GM19238 (cell line): Measurements from ENCODE around the gene EDEM2.
"Not testable (repeated sequence)": the region's sequence is repeated elsewhere in the genome, so short reads cannot be mapped to it uniquely, and the experiment has no call there.

ENCODE experiments used
- DNase-seq: peaks from one replicate; pipeline ENCODE4 v3.0.0; 2011; ENCODE audit warnings: low spot score; ENCODE audit not compliant: insufficient read length

EDEM2 gene, protein sequence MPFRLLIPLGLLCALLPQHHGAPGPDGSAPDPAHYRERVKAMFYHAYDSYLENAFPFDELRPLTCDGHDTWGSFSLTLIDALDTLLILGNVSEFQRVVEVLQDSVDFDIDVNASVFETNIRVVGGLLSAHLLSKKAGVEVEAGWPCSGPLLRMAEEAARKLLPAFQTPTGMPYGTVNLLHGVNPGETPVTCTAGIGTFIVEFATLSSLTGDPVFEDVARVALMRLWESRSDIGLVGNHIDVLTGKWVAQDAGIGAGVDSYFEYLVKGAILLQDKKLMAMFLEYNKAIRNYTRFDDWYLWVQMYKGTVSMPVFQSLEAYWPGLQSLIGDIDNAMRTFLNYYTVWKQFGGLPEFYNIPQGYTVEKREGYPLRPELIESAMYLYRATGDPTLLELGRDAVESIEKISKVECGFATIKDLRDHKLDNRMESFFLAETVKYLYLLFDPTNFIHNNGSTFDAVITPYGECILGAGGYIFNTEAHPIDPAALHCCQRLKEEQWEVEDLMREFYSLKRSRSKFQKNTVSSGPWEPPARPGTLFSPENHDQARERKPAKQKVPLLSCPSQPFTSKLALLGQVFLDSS

DNA sequence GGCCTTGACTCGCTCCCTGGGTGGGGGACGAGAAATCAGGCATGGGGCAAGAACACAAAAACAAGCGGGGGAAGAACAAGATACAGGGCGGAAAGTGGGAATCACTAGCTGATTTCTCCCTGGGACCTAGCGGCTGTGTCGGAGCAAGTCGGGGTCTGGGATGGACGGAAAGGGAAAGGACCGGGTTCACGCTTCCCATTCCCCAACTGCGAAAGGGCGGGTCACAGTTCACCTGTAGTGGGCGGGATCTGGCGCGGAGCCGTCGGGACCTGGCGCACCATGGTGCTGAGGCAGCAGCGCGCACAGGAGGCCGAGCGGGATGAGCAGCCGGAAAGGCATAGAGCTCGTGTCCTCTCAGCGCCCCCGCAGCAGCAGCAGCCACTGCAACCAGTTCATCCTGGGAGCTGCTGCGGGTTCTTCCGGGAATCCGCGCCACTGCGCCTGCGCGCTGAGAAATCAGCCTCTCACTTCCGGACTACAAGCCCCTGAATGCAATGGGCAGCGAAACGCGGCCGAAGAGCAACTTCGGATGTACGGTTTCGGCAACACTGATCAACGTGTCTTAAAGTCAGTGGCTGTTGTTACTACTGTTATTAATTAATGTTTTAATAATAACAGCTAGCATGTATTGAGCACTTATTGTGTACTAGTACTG is at the start of gene EDEM2:
EDEM2 (minus strand) TSS at position 417 of the 655 bp plus-strand sequence; CDS start at position 339, 78 bp downstream.
- DNase-seq = peak; percentile 91

GRCh38 chr20:35196313-35196712 is 49.2 kb upstream of the EDEM2 start:
- no peak for DNase-seq

DNA sequence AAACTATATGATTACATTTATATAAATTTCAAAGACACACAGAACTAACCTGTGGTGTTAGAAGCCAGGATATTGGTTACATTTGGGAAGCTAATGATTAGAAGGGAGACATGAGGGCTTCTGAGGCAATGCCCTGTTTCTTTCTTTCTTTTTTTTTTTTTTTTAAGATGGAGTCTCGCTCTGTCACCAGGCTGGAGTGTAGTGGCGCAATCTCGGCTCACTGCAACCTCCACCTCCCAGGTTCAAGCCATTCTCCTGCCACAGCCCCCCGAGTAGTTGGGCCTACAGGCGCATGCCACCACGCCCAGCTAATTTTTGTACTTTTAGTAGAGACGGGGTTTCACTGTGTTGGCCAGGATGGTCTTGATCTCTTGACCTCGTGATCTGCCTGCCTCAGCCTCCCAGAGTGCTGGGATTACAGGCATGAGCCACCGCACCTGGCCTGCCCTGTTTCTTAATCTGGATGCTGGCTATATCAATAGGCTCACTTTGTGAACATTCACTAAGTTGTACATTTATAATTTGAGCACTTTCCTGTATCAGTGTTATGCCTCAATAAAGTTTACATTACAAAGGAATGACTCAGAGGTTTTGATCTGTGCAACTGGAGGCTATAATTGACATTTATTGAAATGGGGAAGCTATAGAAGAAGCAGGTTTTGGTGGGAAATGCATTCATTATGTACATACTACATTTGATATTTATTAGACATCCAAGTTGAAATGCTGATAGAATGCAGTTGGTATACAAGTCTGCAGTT is 46.1 kb upstream of the EDEM2 start:
- DNase-seq = not testable (repeated sequence)

DNA sequence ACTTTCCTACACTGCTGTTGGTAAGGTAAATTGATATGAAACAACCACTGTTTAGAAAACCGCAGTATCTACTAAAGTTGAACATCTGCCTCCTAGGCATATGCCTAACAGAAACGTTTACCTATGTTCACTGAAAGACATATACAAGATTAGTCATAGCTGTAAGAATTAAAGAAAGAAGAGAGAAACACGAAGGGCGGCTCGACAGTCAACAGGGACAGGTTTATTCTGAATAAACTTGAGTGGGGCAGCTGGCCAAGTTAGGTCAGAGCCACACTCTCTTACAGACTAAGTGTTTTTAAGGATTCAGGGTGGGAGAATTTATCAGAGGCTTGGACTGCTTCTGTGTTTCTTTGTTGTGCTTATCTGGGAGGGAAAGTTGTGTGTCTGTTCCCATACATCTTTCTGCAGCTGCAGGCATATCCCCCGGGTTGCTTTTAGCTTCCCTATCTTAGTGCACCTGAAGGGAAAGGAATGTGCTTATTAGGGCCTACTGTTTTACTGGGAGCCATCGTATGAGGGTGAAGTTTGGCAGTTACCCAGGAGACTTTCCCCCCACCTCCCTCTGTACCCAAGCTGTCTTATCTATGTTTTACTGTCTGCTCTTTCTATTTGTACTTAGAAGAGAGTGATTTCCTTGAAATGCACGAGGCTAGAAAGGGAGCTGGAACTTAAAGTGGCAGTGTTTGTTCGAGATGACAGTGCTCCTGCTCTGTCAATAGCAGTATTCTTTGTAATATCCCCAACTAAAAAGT is 45.2 kb upstream of the EDEM2 start:
- DNase-seq = no peak

GRCh38 chr20:35191419-35192117 is 44.4 kb upstream of the EDEM2 start:
- DNase-seq = no peak

DNA sequence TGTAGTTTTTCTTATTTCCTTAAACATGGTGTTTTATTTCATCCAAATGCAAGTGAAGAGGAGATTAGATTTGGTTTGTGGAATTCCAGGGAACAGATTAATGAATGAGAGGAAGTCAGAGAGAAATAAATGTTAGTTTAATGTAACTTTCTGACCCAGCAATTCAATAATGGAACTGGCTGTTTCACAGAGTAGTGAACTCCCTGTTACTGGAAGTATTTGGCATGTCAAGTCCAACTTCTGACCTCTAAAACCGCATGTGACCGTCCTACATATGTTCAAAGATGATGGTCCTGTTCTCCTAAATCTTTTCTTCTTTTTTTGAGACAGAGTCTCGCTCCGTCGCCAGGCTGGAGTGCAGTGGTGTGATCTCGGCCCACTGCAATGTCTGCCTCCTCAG is 43.4 kb upstream of the EDEM2 start:
- DNase-seq = no peak

GRCh38 chr20:35189223-35189622 is 42.1 kb upstream of the EDEM2 start:
- not testable (repeated sequence) for DNase-seq

DNA sequence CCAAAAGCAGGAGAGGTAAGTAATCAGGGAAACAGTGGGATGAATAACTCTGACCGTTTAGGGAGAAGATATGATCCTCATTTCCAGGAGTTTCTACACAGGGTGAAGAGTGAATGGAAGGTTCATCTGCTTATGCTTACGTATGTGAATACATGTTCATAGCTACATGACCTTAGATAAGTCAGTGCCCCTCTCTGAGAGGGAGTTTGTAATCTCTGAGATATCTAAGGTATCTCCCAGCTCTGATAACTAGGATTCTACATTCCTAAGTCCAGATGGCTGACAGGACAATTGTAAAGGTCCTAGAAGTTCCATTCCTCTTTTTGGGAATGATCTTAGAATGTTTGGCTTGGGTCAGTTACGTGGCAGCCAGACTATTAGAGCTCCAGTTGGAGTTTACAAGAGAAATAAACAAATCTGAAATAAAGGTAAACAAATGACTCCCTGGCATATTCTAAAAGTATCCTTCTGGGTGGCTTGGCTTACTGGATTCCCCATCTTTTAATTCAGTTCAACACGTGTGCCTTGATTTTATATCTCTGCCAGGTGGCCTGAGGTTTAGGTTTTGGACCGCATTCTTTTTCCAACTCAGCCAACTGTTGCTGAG is 40.6 kb upstream of the EDEM2 start:
- no peak for DNase-seq

- DNase-seq = not testable (repeated sequence)
Observed at GRCh38 chr20:35186691-35187289, 39.7 kb upstream of the EDEM2 start.

GRCh38 chr20:35181731-35182130 is 34.6 kb upstream of the EDEM2 start:
- DNase-seq = no peak

DNA sequence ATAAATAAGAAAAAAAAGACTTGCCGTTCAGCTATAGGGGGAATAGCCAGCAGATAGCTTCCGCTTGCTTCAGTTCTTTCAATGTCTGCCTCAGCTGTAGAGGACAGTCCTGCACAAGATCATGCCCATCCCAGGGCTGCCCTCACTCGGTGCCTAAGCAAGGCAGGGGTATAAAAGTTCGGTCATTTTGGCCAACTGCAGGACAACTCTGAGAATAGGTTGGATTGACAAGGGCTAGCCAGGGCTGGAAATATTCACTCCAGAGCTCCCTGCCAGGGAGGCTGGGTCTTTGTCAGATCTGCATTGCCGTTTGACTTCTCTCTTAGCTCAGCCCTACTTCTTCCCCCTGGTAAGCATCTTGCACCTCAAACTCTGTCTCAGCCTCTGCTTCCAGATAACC is 33.1 kb upstream of the EDEM2 start:
- DNase-seq = no peak

DNA sequence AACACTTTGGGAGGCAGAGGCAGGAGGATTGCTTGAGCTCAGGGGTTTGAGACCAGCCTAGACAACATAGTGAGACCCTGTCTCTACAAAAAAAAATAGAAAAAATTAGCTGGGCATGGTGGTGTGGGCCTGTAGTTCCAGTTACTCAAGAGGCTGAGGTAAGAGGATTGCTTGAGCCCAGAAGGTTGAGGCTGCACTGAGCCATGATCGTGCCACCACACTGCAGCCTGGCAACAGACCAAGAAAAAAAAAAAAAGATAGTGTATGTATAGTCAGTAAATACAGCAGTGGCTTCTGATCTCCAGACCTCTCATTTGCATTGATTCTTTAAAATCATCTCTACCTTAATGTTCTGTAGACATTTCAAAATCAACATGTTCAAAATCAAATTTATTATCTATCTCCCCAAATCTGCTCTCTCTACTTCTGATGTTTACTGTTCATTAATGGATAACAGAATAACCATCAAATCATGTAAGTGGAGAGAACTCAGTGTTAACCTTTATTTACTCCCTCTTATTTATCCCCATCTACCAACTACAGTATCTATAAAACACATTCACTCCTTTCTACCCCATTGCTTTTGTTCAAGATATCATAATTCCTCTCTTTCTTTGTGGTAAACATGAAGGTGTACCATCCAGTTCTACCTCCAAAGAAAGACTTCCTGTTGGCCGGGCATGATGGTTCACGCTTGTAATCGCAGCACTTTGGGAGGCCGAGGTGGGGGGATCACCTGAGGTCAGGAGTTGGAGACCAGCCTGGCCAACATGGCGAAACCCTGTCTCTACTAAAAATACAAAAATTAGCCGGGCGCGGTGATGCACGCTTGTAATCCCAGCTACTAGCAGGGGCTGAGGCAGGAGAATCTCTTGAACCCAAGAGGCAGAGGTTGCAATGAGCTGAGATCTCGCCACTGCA is 32.4 kb upstream of the EDEM2 start:
- no peak for DNase-seq

DNA sequence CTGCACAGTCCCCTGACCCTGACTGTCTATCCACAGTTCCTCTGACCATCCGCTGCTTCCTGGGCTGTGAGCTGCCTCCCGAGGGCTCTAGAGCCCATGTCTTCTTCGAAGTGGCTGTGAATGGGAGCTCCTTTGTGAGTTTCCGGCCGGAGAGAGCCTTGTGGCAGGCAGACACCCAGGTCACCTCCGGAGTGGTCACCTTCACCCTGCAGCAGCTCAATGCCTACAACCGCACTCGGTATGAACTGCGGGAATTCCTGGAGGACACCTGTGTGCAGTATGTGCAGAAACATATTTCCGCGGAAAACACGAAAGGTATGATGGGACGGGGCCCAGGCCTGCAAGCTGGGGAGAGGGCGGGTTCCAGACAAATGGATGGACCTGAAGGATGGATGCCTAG is 29.0 kb upstream of the EDEM2 start:
- DNase-seq = no peak

DNA sequence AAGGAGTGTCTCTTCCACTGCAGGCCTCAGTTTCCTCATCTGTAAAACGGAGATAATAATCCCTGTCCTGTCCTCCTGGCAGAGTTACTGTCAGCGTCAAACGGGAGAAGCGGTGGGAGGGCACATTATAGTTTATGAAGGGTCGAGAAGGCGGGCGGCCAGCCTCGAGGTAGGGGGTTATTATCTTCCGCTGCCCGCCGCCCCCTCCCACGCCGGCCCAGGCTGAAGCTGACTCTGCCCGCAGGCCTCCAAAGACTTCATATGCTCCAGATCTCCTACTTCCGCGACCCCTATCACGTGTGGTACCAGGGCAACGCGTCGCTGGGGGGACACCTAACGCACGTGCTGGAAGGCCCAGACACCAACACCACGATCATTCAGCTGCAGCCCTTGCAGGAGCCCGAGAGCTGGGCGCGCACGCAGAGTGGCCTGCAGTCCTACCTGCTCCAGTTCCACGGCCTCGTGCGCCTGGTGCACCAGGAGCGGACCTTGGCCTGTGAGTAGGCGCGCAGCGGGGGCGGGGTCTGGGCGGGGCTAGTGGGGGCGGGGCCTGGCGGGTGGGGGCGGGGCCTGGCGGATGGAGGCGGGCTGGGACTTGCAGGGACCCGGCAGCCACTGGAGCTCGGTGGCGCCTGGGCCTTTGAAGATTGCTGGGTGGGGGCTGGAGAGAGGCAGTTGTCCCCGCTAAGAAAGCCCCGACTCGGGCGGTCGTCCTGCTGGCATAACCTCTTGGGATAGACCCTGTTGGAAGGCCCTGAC is 27.5 kb upstream of the EDEM2 start:
- DNase-seq = no peak

DNA sequence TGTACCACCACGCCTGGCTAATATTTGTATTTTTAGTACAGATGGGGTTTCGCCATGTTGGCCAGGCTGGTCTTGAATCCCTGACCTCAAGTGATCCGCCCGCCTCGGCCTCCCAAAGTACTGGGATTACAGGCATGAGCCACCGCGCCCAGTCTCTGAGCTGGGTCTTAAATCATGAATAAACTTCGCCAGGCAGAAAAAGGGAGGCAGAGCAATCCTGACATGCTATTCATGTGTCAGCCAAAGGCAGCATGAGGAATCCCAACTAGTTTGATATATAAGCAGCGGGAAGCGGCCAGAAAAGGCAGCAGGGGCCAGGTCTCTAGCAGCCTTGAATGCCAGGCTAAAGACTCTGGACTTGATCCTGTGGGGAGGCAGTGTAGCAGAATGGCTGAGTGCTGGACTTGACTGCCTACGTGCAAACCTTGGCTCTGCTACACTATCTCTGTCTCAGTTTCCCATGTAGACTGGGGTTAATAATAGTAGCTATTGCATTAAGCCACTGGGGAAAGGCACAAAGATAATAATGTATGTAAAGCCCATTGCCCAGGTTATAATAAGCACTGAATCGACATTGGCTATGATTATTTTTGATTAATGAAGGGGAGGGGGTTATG is 26.5 kb upstream of the EDEM2 start:
- DNase-seq = no peak

DNA sequence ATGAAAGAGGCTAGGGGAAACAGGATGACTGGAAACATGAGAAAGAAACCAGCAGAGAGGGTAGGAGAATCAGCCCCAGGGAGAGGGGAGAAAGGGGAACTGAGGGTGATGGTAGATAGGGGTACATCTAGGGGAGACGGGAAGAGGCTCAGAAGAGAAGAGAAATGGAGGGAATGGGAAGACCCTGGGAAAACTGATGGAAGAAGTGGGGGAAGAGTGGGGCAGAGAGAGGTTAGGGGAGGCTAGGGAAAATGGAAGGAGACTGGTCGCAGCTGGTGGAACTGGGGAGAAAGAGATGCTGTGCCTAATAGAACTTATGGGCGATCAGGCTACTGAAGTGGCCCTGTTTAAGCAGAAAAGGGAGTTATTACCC is 25.3 kb upstream of the EDEM2 start:
- no peak for DNase-seq

DNA sequence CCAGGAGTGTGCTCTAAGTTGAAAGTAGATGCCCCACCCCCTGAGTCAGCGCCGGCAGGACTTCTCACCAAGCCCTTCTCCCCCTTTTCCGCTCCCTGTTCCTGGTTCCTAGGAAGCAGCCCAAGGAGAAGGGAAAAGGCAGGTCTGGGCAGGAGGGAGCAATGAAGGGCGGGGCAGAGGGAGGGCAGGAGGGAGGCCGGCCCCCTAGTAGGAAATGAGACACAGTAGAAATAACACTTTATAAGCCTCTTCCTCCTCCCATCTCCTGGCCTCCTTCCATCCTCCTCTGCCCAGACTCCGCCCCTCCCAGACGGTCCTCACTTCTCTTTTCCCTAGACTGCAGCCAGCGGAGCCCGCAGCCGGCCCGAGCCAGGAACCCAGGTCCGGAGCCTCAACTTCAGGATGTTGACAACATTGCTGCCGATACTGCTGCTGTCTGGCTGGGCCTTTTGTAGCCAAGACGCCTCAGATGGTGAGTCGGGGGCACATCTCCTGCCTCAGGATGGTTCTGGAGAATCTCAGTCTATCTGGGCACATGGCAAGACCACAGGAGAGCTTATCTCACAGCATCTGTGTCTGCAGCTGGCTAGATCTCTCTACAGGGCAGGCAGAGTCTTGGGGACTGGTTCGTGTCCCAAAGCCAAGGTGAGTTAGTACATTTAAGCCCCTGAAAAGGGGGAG is 24.8 kb upstream of the EDEM2 start, which contains the start of gene PROCR:
PROCR (plus strand) TSS at position 320 of the 681 bp plus-strand sequence; CDS start at position 403, 83 bp downstream.
- DNase-seq = no peak
